ENCODE results near the gene TMEM107.
"Not testable (repeated sequence)": the region's sequence is repeated elsewhere in the genome, so short reads cannot be mapped to it uniquely, and the experiment has no call there.

The TMEM107 gene

DNA sequence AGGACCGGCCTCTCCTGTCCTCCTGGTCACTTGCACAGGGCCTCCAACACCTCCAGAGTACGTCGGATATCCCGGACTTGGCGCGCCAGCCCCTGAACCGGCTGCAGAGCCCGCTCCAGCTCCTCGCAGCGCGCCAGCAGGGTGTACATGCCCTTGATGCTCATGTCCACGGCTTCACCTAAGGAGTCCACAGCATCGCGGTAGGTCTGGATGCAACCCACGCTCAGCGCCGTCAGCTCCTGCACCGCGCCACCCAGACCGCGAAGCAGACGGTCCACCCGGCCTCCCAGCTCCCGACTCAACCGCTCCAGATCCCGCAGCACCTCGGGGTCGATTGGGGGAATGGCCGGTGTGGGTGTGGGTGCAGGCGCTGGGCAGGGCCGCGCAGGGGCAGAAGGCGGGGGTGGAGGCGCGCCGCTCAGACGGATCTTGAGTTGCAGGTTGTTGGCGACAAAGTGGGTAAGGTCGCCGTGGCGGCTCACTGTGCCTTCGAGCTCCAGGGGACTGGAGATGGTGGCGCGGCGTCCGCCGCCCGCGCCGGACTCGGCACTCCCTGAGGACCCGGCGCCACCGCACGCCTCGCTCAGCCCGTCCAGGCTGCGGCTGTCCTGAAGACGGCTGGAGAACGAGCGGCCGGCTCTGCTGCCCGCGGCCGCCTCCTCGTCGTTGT, 13.0 kb upstream of the TMEM107 start:
- DNase-seq: no peak

DNA sequence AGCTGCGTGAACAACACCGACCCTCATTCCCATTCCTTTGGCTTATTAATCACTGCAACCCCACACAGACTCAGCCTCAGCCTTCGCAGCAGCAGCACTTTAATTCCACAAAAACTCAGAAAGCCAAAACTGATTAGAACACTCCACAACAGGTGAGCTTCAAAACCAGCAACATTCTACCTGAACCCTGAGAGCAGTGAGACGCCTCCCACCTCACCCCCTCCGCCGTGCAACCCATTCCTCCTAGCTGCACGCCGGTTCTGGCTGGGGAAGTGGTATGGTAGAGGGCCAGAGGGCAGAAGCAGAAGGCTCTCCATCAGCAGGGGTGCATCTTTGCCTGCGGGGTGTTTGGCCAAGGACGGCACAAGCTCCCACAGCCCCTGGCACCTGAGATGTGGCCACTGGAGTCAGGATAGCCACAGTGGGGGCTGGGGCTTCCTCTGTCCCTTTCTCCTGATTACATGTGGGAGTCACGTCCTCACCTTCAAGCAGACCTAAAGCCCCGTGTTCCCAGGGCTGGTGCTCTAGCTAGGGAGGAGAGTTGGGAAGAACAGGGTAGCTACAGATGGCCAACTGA, 12.2 kb upstream of the TMEM107 start:
- DNase-seq: no peak

DNA sequence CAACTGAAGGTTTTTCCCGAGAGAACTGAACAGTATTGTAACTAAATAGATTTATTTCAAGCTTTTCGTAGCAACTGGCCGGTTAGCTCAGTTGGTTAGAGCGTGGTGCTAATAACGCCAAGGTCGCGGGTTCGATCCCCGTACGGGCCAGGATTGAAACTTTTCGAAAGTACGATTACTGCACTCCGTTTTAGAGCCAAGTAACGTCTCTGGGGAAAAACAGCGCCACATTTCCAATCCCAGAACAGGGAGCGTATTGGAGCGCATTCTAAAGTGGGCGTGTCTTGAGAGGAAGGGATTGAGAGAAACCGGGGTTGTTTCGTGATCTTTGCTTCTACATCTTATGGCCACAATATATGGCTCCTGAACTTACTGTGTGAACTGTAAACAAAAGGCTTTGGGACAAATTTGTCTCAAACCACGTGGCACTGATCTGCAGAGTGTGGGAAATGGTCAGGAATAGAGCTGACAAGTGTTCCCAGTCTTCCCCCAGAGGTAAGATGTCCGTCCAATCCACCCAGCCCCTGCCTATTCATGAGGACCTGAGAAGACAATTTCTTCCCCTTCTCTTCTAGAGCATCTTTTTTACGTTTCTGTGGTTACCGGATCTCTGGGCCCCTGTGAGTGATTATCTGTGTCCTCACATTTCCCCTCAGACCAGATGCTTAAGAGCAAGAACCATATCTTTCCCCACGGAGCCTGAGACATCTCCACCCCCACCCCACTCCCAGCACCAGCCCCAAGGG, 11.5 kb upstream of the TMEM107 start:
- peak; percentile 87 for DNase-seq

DNA sequence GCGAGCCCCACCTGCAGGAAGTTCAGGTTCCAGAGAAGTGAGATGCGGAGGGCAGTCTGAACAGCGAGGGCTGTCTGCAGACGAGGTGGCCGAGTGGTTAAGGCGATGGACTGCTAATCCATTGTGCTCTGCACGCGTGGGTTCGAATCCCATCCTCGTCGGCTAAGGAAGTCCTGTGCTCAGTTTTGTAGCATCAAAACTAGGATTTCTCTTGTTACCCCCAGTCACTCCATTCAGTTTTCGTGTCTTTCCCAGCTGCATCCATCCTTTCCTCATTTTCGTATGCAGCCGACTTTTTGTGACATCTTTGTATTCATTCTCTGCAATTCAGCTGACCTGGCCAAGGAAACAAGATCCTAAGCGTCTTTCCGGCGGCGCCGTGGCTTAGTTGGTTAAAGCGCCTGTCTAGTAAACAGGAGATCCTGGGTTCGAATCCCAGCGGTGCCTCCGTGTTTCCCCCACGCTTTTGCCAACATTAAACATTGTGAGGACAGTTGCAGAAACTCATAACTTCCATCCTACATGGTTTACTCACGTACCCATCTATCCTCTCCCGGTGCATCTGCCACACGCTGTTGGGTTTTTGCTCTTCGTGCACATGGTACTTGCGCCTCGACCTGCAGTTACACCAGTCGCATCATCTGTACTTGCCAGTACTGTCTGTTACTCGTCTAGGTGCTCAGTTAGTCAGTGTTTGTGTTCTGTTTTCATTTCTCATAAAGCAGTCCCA, 10.8 kb upstream of the TMEM107 start:
- peak; percentile 95 for DNase-seq

DNA sequence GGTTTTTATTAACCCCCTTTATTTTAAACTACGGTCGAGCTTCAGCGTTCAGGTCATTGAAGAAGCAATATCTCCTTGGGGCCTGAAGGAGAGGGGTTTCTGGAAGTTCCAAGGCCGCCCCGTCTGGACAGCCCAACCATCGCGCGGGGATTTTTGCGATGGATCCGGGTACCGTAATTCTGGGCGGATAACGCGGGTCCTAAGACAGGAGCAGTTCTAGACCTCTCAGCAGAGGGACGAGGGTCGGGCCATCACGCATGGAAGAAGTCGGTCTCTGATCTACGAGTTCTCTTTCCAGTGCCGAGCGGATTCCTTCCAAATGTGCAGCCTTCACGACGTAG, 10.2 kb upstream of the TMEM107 start:
- no peak for DNase-seq

DNA sequence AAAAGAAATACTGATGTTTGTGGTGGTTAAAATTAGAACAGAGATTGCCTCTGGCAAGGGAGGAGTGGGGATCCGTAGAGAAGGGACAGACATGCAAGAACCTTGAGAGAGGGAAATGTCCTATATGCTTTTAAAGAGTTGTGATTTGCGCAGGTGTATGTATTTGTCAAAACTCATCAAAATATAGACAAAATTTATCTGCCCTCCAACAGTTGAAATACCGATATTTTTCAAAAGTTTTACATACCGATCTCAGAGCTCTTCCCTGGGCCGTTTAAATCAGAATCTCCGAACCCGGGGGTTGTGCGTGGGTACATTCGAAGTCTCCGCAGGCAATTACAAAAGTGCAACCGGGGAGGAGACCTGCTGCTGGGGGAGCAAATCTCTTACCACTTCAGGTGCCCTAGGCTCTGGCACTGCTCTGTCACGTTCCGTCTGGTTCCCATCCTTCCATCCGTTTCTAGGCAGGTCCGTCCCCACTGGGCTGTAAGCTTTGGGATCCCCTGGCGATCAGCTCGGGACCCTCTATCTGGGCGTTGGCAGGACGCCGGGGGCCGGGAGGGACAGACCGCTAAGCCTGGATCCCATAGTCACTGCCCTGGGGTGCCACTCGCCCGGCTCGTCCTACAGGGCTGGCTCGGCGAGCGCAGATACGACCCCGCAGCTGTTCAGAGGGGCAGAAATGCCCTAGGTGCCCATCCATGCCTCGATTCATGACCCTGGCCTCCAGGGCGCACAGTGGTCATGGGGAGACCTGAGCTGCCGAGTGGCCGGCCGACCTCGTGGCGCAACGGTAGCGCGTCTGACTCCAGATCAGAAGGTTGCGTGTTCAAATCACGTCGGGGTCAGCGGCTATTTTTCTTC, 9.6 kb upstream of the TMEM107 start:
- peak; percentile 90 for DNase-seq

DNA sequence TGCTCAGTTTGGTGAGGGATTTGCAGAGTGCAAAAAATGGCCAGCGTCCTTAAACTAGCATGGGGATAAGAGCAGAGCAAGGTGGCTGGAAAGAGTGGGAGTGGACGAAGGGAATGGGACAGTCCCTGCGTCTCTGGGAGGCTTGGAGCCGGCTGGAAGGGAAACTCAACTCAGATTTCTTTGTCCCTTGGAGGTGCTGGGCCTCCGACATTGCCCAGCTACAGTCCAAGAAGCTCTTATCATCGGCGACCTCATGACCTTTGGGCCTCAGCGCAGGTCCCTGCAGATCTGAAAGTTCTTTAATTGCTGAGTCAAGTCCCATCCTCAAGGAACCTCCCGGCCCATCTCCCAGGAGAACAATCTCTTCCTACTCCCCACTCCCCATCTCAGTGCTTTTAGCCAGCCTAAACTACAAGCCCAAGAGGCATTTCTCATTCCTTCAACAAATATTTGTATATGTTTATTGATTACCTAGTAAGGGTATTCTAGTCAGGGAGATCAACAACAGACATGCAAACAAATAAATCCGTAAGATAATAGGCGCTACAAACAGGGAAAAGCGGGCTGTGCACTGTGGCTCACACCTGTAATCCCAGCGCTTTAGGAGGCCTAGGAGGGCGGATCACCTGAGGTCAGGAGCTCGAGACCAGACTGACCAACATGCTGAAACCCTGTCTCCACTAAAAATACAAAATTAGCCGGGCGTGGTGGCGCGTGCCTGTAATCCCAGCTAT, 985 bp upstream of the TMEM107 start:
- no peak for DNase-seq

DNA sequence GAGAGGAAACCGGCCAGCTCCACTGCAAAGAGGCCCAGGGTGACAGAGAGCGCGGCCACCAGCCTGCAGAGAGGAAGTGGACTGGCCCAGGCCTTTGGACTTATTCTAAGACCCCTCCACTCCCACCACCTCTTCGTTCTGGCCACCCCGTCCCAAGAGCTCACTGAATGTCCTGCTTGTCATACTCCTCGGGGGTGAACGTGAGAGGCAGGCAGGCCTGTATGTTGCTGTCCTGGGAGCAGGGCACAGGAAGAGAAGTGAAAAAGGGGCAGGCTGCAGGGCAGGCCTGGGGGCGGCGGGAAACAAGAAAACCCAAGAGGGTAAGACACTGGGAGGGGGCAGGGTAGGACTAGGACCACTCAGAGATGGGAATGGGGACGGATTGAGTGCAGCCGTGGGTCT, 384 bp downstream of the TMEM107 start:
- no peak for DNase-seq

DNA sequence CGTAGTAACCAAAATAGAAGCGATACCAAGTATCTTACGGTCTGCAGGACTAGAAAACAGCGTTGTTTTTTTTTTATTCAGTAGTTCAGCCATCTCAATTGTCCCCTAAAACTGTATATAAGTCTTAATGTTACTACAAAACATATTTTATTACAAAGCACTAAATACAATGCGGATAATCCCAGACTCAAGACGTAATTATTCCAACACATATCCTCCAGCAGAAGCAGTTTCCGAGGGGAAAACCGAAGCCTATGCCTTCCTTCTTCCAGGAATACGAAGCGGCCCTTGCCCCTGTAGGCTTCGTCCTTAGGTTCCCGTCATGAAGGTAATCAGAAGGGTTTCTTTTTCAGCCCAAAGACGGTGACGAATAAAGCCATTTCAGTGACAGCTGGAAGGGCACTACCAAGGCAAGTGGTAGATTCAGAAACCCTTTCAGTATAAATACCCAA, 2.3 kb downstream of the TMEM107 start:
- DNase-seq: no peak

DNA sequence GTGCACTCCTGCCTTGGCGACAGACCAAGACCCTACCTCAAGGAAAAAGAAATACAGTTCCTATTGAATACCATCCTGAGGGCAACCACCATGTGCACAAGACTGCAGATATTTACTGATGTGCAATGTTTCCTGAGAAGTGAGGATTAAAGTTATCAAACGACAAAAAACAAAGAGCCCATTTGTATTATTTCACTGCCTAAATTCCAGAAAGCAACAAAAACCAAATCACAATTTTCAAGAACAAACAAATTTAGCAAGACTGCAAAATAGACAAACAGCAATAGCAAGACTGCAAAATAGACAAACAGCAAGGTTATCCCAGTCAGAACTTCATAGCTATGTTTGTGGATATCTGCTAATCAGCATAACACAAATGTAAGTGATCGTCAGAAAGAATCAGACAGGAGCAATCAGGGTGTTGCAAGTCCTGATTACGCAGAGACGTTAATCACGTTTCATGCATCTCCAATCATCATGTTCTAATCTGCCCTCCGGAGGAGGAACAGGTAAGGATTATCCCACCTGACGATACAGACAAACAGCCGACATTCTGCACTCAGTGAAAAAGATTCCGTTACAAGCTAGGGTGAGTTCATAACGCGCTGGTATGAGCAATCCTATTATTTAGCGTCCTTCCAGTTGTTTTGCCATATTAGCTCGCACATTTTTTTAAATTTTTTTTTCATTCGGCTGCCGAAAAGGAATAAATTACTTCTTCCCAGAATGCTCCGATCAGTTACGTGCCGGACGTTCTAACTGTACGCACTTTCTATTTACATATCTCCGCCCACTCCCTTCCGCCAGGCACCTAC, 2.9 kb downstream of the TMEM107 start:
- DNase-seq: peak; percentile 91

DNA sequence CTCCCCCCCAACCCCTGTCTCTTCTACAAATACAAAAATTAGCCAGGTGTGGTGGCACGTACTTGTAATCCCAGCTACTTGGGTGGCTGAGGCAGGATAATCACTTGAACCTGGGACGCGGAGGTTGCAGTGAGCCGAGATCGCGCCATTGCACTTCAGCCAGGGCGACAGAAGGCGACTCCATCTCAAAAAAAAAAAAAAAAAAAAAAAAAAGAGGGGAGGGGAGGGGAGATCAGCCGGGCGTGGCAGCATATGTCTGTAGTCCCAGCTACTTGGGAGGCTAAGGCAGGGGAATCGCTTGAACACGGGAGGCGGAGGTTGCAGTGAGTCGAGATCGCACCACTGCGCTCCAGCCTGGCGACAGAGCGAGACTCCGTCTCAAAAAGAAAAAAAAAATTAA, 6.0 kb downstream of the TMEM107 start:
- not testable (repeated sequence) for DNase-seq

DNA sequence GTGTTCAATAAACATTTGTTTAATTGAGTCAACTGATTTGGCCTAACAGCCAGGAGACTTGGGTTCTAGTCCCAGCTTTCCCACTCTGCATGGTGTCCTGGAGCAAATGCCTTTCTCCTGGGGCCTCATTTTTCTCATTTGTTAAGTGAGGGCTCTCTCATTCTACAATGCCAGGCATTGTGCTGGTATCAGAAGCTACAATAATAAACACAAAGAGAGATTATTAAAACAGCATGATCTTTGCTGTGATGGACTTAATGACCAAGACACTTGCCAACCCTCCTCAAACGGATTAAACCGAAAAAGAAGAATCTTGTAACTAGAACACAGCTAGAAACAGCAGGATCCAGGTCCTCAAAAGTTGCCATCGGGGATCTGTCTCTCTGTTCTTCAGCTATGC, 8.7 kb downstream of the TMEM107 start:
- no peak for DNase-seq

DNA sequence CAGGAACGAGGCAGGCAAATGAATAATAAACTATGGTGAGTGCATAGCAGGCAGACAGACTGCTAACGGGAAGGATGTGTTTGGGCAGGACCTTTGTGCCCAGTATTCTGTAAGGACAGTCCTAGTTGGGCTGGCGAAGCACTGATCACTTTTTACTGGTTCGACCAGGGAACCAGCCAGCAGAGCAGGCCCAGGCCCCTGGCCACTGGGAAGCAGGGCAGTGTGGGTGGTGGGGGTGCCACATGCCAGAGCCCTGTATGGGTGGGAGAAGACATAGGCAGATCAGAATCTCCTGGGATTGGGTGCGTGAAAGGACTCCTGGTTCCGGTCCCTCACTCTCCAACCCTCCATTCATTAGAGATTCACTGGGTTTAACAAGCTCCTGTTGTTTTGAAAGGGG, 9.4 kb downstream of the TMEM107 start:
- DNase-seq: no peak

DNA sequence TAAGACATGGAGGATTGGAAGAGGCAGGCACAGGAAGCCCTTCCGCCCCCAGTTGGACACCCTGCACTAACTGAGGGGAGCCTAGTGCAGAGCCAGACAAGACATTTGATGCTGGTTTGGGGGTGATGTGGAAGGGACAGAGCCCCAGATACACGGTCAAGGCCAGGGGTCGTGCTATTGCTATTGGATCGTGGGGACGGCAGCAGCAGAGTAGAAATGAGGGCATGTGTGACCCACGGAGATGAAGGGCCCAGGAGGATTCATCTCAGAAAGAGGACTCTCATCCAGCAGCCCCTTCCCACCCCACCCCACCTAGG, 11.4 kb downstream of the TMEM107 start:
- DNase-seq: peak; percentile 17

DNA sequence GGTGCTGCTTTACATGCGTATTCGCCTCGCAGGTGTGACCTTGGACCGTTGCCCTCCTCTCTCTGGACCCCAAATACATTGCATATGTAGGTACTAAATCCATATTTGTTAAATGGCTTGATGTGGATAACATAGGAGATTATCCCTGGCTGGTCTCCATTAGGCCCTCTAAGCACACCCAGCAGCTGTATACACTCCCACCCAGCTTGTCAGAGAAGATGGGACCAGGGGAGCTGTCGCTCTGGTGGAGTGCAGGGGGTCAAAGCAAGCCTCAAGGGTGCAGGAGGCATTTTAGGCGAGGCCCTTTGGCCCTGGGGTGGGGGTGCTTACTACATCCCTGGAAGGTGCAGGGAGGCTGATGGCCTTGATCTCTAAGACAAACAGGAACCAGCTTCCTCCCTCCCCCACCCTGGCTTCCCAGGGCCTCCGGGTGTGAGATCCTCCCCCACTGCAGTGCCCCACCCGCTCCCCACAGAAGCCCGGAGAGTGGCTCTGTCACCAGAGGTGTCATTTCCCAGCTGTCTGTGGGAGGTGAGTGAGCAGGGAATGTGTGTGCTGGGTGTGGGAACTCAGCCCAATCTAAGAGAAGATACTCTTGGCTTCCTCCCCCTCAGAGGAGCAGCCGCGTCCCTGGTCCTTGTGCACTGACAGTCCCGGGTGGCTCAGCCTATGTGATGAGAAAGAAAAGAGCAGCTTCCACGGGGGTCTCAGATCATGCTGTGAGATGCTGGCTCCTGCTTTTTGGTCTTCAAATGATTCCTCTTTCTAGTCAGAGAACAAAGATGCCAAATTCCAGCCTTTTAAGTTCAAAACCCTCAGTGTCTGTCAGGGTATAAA, 12.0 kb downstream of the TMEM107 start:
- DNase-seq: peak; percentile 79

DNA sequence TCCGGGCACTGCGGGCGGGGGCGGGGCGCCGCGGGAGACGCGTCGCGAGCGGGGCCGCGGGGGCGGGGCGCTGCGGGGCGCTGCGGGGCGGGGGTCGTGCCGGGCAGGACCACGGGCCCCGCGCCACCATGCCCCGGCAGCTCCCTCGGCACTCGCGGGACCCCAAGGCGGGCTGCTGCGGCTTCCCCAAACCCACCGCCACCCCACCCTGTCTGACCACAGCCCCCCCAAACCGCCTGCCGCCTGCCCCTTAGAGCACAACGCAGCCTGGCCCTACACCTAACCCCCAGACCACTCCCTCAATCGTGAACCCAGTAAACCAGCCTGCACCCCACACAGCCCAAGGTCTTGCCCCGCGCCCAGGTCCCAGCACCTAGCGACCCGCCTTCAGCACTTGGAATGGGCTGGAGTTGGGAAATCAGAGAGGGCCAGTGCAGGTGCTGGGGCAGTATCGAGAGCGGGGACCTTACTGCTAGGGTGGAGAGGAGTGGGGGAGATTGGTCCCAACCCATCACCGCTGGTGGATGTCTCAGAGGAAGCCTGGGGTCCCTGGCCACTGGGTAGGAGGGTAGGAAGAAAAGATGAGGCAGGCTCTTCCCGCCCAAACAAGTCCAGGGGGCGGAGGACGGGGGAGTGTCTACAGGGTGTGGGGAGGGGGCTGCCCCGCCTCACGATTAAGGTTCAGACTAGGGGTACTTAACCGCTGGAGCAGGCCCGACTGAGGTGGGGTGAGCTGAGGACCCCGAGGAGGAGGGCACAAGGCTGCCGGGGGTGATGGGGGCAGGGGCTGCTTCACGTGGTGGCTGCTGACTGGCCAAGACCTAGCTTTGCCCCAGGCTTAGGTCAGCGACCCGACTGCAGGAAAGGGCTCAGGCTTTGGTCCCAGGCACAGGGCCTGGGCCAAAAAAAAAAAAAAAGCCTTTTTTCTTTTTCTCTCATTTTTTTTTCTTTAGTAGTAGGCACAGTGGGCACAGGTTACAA, 12.9 kb downstream of the TMEM107 start:
- peak; percentile 15 for DNase-seq

DNA sequence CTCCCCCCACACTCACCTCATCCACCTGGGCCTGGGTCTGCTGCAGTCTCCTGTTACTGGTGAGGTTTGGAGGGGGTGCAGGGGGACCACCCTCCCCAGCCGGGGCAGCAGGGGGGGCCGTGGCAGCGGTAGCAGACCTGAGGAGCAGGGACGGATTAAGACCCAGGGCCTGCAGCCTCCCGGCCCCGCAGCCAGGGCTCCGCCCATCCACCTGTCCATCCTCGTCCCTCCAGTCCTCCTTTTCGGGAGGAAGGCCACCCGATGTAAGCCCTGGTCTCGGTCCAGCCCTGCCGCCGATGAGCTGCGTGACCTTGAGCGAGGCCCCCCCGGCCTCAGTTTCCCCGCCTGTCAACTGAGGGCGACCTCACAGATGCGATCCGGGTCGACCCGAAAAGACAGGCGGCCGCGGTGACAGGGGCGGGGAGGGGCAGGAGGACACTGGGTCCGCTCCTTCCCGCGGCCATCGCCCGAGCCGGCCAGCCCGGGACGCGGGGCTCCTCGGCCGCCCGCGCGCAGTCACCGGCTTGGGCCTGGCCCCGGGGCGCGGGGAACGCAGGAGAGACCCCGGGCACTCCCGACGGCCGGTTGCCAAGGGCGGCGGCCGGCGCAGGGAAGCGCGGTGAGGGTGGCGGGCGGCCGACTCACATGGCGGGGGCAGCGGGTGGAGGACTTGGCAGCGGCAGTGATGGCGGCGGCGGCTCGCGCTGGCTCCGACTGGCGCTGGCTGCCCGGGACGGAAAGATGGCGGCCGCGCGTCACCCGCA, 13.8 kb downstream of the TMEM107 start, which contains the start of gene VAMP2:
VAMP2 (minus strand) TSS at position 716 of the 764 bp plus-strand sequence; CDS start at position 647, 69 bp downstream.
- peak; percentile 84 for DNase-seq
